Body of pancreas (tissue), 4 donors: ENCODE measurements around the gene MLN.

Experiments
- CTCF ChIP-seq, 7 experiments: fragments of 450-650 bp in 4 of 7; fragments of 200-600 bp in 3 of 7; sonication (generic) in 3 of 7; IDR thresholded peaks; one replicate each; pipeline ENCODE4 v1.5.1; 2016 to 2019; ENCODE audit warnings: antibody characterized with exemption in 7 of 7
- POLR2A ChIP-seq, 3 donors: fragments of 450-650 bp; IDR thresholded peaks; one replicate each; pipeline ENCODE4 v1.6.1; 2016; ENCODE audit warnings: antibody characterized with exemption in 3 of 3, mild to moderate bottlenecking in 2 of 3

- TF ChIP-seq CTCF (IDR thresholded peaks at IDR 0.05) (no peak), POLR2A (IDR thresholded peaks at IDR 0.05) (no peak)
These were observed 51.8 kb downstream of the MLN start for GRCh38 chr6:33751771-33752645.
